ENCODE measurements around the gene STARD13. TPM values are rescaled to one million over a fixed set of nuclear protein-coding genes. Genes with fewer than 3 reads are reported as not detected.
A peak's percentile ranks its signal among the peaks of the same experiment; 100 is the strongest.
"Not testable (repeated sequence)": the region's sequence is repeated elsewhere in the genome, so short reads cannot be mapped to it uniquely, and the experiment has no call there.

STARD13 gene
- total and polyA plus RNA-seq, 5 experiments from 2014 or later, result not detected

DNA sequence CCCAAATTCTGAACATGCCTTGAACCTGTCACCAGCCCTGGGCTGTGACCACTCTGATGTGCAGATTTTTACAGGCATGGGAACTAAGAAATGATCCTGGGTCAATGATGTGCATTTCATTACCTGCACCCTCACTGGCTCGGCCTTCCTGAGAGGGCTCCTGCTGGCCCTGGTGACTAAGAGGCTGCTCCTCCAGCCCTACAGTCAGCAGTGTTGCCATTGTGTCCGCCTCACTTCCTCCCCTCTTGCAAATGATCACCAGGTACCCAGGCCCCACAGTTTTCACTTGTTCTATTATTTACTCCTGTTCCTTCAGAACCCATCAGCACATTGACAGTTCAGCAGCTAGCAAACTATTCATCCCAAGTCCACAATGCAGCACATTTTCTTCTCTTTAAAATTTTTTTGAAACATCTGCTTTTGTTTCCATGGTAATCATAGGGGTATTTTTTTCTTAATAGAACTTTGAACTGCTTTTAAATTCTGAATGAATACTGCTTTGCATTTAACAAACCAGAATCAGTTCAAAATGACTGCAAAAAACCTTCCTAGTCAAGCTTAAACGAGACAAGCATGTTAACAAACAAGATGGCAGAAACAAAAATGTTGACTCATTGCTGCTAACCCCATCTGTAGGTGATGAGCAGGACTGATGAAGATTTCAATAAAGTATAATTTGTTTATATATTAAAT is 29.3 kb downstream of the STARD13 start:
- Mint-ChIP-seq H3K4me3 (no peak overlapping the region), H3K36me3 (no peaks in the 10 kb centered on the region), H3K27me3 (peaks cover 0 to 8% (median 0%) of the 10 kb centered on the region in 5 donors), H3K4me1 (no peaks in the 10 kb centered on the region), H3K9me3 (peaks cover 0 to 1% (median 0%) of the 10 kb centered on the region in 9 donors), H3K27ac (no peak overlapping the region)
- POLR2A ChIA-PET, result no interaction called here
- no peak for DNase-seq
- ATAC-seq, result no peak

- Mint-ChIP-seq H3K27ac (peak overlapping the region in 1 of 10 donors; percentile 68), H3K27me3 (peaks cover 0 to 13% (median 2%) of the 10 kb centered on the region in 5 donors), H3K9me3 (peaks cover 0 to 1% (median 0%) of the 10 kb centered on the region in 9 donors), H3K36me3 (no peaks in the 10 kb centered on the region), H3K4me3 (no peak overlapping the region), H3K4me1 (no peaks in the 10 kb centered on the region)
- POLR2A ChIA-PET, result no interaction called here
- ATAC-seq, result no peak
- no peak for DNase-seq
These were observed 33.4 kb downstream of the STARD13 start for GRCh38 chr13:33252135-33252534.

DNA sequence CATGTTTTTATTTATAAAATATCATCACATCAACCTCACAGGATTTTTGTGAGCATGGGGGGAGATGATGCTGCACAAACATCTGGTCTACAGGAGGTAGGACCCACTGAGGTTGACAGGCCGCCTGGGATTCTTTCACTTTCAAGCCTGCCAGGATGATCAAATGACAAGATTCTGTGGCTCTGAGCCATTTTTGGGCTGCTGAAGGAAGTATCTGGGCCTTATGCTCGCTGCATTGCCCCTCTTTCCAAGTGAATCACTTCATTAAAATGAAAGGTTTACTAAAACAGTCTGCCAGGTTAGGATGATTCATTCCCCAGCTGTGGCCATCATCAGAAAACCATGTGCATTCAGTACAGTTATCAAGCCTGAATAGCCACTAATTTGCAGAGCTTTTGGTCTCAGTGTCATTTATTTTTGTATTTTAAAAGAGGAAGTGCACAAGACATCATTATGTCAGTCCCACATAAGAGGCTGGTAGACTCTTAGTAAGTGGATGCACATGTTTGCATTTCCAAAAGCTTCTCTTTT is 34.4 kb downstream of the STARD13 start:
- H3K9me3 Mint-ChIP-seq, result peaks cover 0 to under 1% (median 0%) of the 10 kb centered on the region in 9 donors
- POLR2A ChIA-PET, result no interaction called here
- peaks cover 0 to 9% (median 2%) of the 10 kb centered on the region in 5 donors for H3K27me3 Mint-ChIP-seq
- no peak overlapping the region for H3K27ac Mint-ChIP-seq
- H3K36me3 Mint-ChIP-seq, result no peaks in the 10 kb centered on the region
- H3K4me3 Mint-ChIP-seq, result no peak overlapping the region
- DNase-seq (no peak), ATAC-seq (no peak)
- H3K4me1 Mint-ChIP-seq, result no peaks in the 10 kb centered on the region

DNA sequence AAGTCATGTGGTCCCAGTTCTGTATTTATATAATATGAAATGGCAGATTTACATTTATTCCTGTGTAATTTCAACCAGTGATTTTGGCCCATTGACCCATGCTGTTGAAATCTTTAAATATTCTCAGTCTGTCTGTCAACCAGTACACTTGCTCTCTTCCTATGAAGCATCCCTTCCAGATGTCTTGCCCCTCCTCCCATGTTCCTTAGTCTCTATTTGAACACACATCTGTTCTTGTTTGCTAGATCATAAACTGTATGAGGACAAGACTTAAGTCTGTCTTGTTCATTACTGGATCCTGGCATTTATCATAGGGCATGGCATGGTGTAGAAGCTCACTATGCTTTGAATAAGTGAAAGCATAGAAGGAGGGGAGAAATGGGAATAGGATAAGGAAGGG is 34.9 kb downstream of the STARD13 start:
- no peaks in the 10 kb centered on the region for H3K36me3 Mint-ChIP-seq
- ATAC-seq (no peak), DNase-seq (no peak)
- no peak overlapping the region for H3K4me3 Mint-ChIP-seq
- POLR2A ChIA-PET, result no interaction called here
- no peaks in the 10 kb centered on the region for H3K4me1 Mint-ChIP-seq
- H3K27ac Mint-ChIP-seq, result no peak overlapping the region
- peaks cover 0 to 9% (median 2%) of the 10 kb centered on the region in 5 donors for H3K27me3 Mint-ChIP-seq
- H3K9me3 Mint-ChIP-seq, result no peaks in the 10 kb centered on the region

DNA sequence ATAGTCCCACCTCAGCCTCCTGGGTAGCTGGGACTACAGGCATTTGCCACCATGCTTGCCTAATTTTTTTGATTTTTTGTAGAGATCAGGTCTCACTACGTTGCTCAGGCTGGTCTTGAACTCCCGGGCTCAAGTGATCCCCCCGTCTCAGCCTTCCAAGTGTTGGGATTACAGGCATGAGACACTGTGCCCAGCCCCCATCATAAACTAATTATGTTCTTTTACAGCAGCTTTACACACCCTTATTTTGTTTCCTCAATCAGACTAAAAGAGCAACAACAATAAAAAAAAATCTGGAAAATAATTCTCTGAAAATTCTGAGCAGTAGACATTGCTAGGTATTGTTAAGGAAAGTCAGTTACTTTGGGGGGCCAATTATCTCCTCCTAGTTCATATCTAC is 35.7 kb downstream of the STARD13 start:
- POLR2A ChIA-PET, result no interaction called here
- H3K9me3 Mint-ChIP-seq, result no peaks in the 10 kb centered on the region
- H3K27me3 Mint-ChIP-seq, result peaks cover 0 to 9% (median 2%) of the 10 kb centered on the region in 5 donors
- no peak overlapping the region for H3K27ac Mint-ChIP-seq
- H3K4me1 Mint-ChIP-seq, result no peaks in the 10 kb centered on the region
- H3K36me3 Mint-ChIP-seq, result no peaks in the 10 kb centered on the region
- no peak for DNase-seq
- H3K4me3 Mint-ChIP-seq, result no peak overlapping the region
- no peak for ATAC-seq

DNA sequence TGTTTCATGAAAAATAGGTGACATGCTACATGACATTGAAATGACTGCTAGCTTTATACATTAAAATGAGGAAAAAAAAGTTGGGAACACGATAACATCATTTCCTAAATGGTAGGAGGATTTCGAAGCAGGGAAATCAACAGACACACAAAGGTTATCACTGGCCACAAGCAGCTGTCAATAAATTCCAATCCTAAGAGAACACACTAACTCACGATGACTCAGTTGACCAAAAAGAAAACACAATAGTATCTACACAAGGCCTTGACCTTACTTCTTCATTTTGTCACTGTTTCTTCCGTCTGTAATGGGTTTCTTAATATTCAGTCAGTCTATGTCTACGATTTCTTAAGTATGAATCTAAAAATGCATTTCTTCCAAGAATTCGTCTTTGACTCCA is 36.5 kb downstream of the STARD13 start:
- POLR2A ChIA-PET, result no interaction called here
- Mint-ChIP-seq H3K27ac (no peak overlapping the region), H3K4me3 (no peak overlapping the region)

DNA sequence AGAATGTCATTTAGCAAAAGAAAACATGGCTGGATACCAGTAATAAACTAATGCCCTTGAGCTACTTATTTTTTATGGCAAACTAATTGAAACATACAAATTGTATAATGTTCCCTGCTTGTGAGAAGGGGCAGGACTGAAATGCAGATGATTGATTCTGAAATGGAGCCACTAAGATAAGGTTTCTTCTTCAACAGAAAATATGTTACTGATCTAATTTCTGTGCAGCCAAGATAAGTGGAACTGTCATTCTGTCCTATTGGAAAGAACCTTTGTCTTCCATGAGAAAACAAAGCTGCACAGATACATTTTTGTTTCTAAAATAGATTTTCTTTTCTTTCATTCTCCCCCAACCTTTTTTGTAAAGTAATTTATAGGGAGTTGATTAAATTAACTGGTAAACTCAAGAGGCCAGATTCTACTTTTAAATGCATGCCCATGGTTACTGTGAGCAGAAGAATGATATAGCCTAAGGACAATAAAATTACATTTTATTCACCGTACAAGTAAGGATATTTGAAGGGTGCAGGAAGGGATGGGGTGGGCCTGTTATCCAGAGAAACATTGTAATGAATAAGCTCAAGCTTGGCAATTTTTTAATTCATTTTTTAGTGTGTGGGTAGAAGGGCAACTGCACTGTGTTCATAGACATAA is 39.9 kb downstream of the STARD13 start:
- POLR2A ChIA-PET, result no interaction called here
- Mint-ChIP-seq H3K4me3 (no peak overlapping the region), H3K9me3 (peaks cover 0 to 9% (median 0%) of the 10 kb centered on the region in 9 donors), H3K4me1 (no peaks in the 10 kb centered on the region), H3K27ac (no peak overlapping the region), H3K27me3 (peaks cover 0 to 18% (median 9%) of the 10 kb centered on the region in 5 donors), H3K36me3 (peaks cover 0 to 5% (median 2%) of the 10 kb centered on the region in 3 donors)
- ATAC-seq (no peak), DNase-seq (no peak)

More for the DNA sequence above, 36.5 kb downstream of the STARD13 start:
- DNase-seq (no peak), ATAC-seq (no peak)
- peaks cover 0 to 15% (median 2%) of the 10 kb centered on the region in 5 donors for H3K27me3 Mint-ChIP-seq
- no peaks in the 10 kb centered on the region for H3K4me1 Mint-ChIP-seq
- H3K9me3 Mint-ChIP-seq, result no peaks in the 10 kb centered on the region
- H3K36me3 Mint-ChIP-seq, result peaks cover 0 to 2% (median 0%) of the 10 kb centered on the region in 3 donors

- H3K4me3 Mint-ChIP-seq, result no peak overlapping the region
- ATAC-seq, result no peak
- H3K4me1 Mint-ChIP-seq, result no peaks in the 10 kb centered on the region
These were observed 40.7 kb downstream of the STARD13 start for GRCh38 chr13:33244907-33245287.

GRCh38 chr13:33244210-33244906 is 41.2 kb downstream of the STARD13 start:
- no peak overlapping the region for H3K27ac Mint-ChIP-seq

More at GRCh38 chr13:33244907-33245287, 40.7 kb downstream of the STARD13 start:
- POLR2A ChIA-PET, result no interaction called here
- Mint-ChIP-seq H3K27ac (no peak overlapping the region), H3K36me3 (peaks cover 0 to 5% (median 2%) of the 10 kb centered on the region in 3 donors), H3K27me3 (peaks cover 0 to 18% (median 9%) of the 10 kb centered on the region in 5 donors), H3K9me3 (peaks cover 0 to 9% (median 2%) of the 10 kb centered on the region in 9 donors)
- DNase-seq, result no peak

DNA sequence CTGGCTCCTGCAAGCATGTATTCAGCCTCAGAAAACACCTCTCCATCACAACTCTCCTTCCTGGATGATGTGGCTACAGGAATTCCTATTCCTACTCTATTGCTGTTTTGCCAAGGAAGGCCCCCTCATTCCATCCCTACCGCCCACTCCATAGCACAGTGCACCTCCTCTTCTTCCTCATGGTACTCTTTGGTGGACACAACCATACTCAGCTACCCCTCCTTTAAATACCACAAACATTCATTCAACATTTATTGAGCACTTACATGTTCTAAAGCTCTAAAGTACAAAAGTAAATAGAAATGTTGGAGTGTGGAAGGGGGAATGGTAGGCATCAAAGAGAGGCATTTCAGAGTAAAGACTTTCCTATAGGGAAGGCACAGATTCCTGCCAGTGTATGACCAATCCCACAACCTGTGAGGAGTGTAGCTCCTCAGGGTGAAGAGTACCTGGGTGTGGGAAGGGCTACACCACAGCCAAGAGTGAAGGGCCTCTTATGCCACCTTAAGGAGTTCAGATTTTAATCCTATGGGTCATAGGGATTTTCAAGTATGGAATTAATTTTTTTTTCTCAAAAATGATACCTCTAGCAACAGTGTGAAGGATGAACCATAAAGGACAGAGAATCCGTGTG is 42.5 kb downstream of the STARD13 start:
- Mint-ChIP-seq H3K27ac (no peak overlapping the region), H3K4me3 (no peak overlapping the region), H3K36me3 (peaks cover 0 to 5% (median 2%) of the 10 kb centered on the region in 3 donors), H3K9me3 (peaks cover 0 to 9% (median 2%) of the 10 kb centered on the region in 9 donors), H3K4me1 (no peaks in the 10 kb centered on the region), H3K27me3 (peaks cover 0 to 12% (median 9%) of the 10 kb centered on the region in 5 donors)
- POLR2A ChIA-PET, result no interaction called here
- DNase-seq, result no peak
- ATAC-seq, result no peak

More at GRCh38 chr13:33244210-33244906, 41.2 kb downstream of the STARD13 start:
- Mint-ChIP-seq H3K4me1 (no peaks in the 10 kb centered on the region), H3K27me3 (peaks cover 0 to 17% (median 9%) of the 10 kb centered on the region in 5 donors), H3K4me3 (no peak overlapping the region), H3K9me3 (peaks cover 0 to 9% (median 2%) of the 10 kb centered on the region in 9 donors), H3K36me3 (peaks cover 0 to 5% (median 2%) of the 10 kb centered on the region in 3 donors)
- DNase-seq, result no peak
- POLR2A ChIA-PET, result no interaction called here
- ATAC-seq, result no peak

GRCh38 chr13:33242372-33242771 is 43.2 kb downstream of the STARD13 start:
- ATAC-seq, H3K9me3 Mint-ChIP-seq, H3K4me1 Mint-ChIP-seq, H3K36me3 Mint-ChIP-seq, H3K4me3 Mint-ChIP-seq, H3K27ac Mint-ChIP-seq, DNase-seq, POLR2A ChIA-PET: not testable (repeated sequence)
- peaks cover 0 to 12% (median 11%) of the 10 kb centered on the region in 5 donors for H3K27me3 Mint-ChIP-seq

- POLR2A ChIA-PET, result no interaction called here
- DNase-seq, result no peak
- no peak overlapping the region for H3K27ac Mint-ChIP-seq
- ATAC-seq, result no peak
- peaks cover 0 to 16% (median 4%) of the 10 kb centered on the region in 9 donors for H3K9me3 Mint-ChIP-seq
- no peak overlapping the region for H3K4me3 Mint-ChIP-seq
- H3K36me3 Mint-ChIP-seq, result peaks cover 0 to 2% (median 0%) of the 10 kb centered on the region in 3 donors
- H3K4me1 Mint-ChIP-seq, result no peaks in the 10 kb centered on the region
- peaks cover 0 to 16% (median 11%) of the 10 kb centered on the region in 5 donors for H3K27me3 Mint-ChIP-seq
These were observed 49.5 kb downstream of the STARD13 start for GRCh38 chr13:33236021-33236420.

All from naive thymus-derived CD8-positive, alpha-beta T cell (primary cell).